SK-N-MC (cell line): ENCODE measurements around the gene TLN1.

Experiments used
- EZH2 ChIP-seq: fragments of 200-600 bp; sonication (generic); IDR thresholded peaks from one replicate; pipeline ENCODE4 v1.6.1; 2017; ENCODE audit warnings: antibody characterized with exemption
- POLR2AphosphoS5 ChIP-seq: IDR thresholded peaks from 2 replicates; pipeline ENCODE4 v1.6.1; 2012; ENCODE audit warnings: mild to moderate bottlenecking, low read depth, low read length, borderline replicate concordance

GRCh38 chr9:35649431-35650340 lies 82.3 kb downstream of the TLN1 start:
- TF ChIP-seq EZH2 (no peak), POLR2AphosphoS5 (no peak)
